Thyroid gland (tissue), 4 donors: ENCODE measurements around the gene TMEM127.

Source experiments
- CTCF ChIP-seq, 6 experiments: fragments of 200-600 bp in 3 of 6; fragments of 450-650 bp in 3 of 6; sonication (generic) in 3 of 6; IDR thresholded peaks; one replicate each; pipeline ENCODE4 v1.5.1; 2016 to 2019; ENCODE audit warnings: antibody characterized with exemption in 6 of 6, mild to moderate bottlenecking in 2 of 6, inconsistent platforms in 1 of 6, moderate library complexity in 1 of 6
- POLR2A ChIP-seq, 2 donors: fragments of 450-650 bp; IDR thresholded peaks; one replicate each; pipeline ENCODE4 v1.6.1; 2017; ENCODE audit warnings: antibody characterized with exemption in 2 of 2, mild to moderate bottlenecking in 2 of 2, moderate library complexity in 1 of 2

- TF ChIP-seq CTCF (IDR thresholded peaks at IDR 0.05), result no peak
- TF ChIP-seq POLR2A (IDR thresholded peaks at IDR 0.05), result no peak
Observed at GRCh38 chr2:96202152-96202854, 63.5 kb downstream of the TMEM127 start.
